Skeletal muscle tissue (tissue), 4 donors: Measurements from ENCODE around the gene CDK14. TPM values are rescaled to one million over a fixed set of nuclear protein-coding genes. Genes with fewer than 3 reads are reported as not detected.

Experiments
- H3K27ac ChIP-seq: one replicate; pipeline ENCODE4 v1.7.0; 2013; ENCODE audit warnings: mild to moderate bottlenecking, low read depth, low read length, inconsistent platforms
- H3K27me3 ChIP-seq, 3 donors: one replicate each; pipeline ENCODE4 v1.7.0; 2013; ENCODE audit warnings: low read length in 3 of 3; ENCODE audit not compliant: control insufficient read depth in 3 of 3, insufficient read depth in 3 of 3
- H3K36me3 ChIP-seq, 3 donors: one replicate each; pipeline ENCODE4 v1.7.0; 2013; ENCODE audit warnings: low read length in 3 of 3; ENCODE audit not compliant: control insufficient read depth in 3 of 3, insufficient read depth in 3 of 3
- H3K4me1 ChIP-seq, 3 donors: one replicate each; pipeline ENCODE4 v1.7.0; 2013; ENCODE audit warnings: low read length in 3 of 3, mild to moderate bottlenecking in 3 of 3; ENCODE audit not compliant: control insufficient read depth in 3 of 3, insufficient read depth in 3 of 3
- H3K4me3 ChIP-seq, 3 donors: one replicate each; pipeline ENCODE4 v1.7.0; 2013; ENCODE audit warnings: low read length in 3 of 3
- H3K9ac ChIP-seq, 3 donors: one replicate each; pipeline ENCODE4 v1.7.0; 2013; ENCODE audit warnings: low read length in 3 of 3, mild to moderate bottlenecking in 3 of 3, moderate library complexity in 2 of 3, low read depth in 1 of 3
- H3K9me3 ChIP-seq, 3 donors: one replicate each; pipeline ENCODE4 v1.7.0; 2013; ENCODE audit warnings: low read length in 3 of 3; ENCODE audit not compliant: control insufficient read depth in 3 of 3
- total RNA-seq: library from RNA; depleted of rRNA; stranded (reverse); fragments of >200 nt; gene quantifications from one replicate; pipeline ENCODE4 v1.2.3, GENCODE V29; 2014
- donor health status: Osteomylitis.

CDK14 gene
- total RNA-seq, 1 donor from 2014 or later: 25.1 TPM

GRCh38 chr7:91007371-91007770 is 411.2 kb downstream of the CDK14 start:
- Histone ChIP-seq H3K27me3 (no peaks in the 10 kb centered on the region), H3K36me3 (no peaks in the 10 kb centered on the region), H3K27ac (no peak overlapping the region), H3K4me3 (no peak overlapping the region), H3K9ac (no peak overlapping the region), H3K4me1 (no peaks in the 10 kb centered on the region), H3K9me3 (no peaks in the 10 kb centered on the region)

GRCh38 chr7:91013078-91013477 is 417.0 kb downstream of the CDK14 start:
- Histone ChIP-seq H3K27me3 (no peaks in the 10 kb centered on the region), H3K36me3 (no peaks in the 10 kb centered on the region), H3K4me3 (no peak overlapping the region), H3K9me3 (no peaks in the 10 kb centered on the region), H3K9ac (no peak overlapping the region), H3K4me1 (no peaks in the 10 kb centered on the region), H3K27ac (no peak overlapping the region)

- Histone ChIP-seq H3K36me3 (no peaks in the 10 kb centered on the region), H3K4me3 (no peak overlapping the region), H3K4me1 (no peaks in the 10 kb centered on the region), H3K9me3 (no peaks in the 10 kb centered on the region), H3K9ac (no peak overlapping the region), H3K27me3 (no peaks in the 10 kb centered on the region), H3K27ac (no peak overlapping the region)
Measured at GRCh38 chr7:91019686-91020385, 423.7 kb downstream of the CDK14 start.

DNA sequence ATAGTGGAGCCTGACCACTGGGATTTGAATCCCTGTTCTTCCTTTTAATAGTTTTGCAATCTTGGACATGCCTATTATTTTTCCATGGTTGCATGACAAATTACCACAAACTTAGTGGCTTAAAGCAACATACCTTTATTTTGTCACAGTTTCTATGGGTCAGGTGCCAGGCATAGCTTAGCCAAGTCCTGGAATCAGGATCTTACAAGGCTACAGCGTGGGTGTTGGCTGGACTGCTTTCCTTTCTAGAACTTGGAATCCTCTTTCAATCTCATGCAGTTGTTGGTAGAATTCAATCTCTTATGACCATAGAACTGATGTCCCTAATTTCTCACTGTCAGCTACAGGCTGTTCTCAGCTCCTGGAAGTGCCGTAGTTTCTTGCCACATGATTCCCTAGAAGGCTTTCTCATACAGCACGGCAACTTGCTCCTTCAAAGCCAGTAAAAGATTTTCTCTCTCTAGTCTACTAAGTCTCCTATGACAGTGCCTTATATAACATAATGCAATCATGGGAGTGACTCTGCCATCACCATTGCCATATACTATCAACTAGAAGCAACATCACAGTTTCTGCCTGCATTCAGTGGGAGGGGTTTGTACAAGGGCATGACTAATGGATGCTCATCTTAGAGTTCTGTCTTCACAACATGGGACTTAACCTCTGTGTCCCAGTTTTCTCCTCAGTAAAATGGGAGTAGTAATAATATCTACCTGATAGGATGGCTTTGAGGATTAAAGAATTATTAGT is 424.7 kb downstream of the CDK14 start:
- H3K27me3 ChIP-seq: no peaks in the 10 kb centered on the region
- no peaks in the 10 kb centered on the region for H3K4me1 ChIP-seq
- H3K9me3 ChIP-seq: no peaks in the 10 kb centered on the region
- H3K27ac ChIP-seq: no peak overlapping the region
- no peak overlapping the region for H3K4me3 ChIP-seq
- no peaks in the 10 kb centered on the region for H3K36me3 ChIP-seq
- H3K9ac ChIP-seq: no peak overlapping the region

DNA sequence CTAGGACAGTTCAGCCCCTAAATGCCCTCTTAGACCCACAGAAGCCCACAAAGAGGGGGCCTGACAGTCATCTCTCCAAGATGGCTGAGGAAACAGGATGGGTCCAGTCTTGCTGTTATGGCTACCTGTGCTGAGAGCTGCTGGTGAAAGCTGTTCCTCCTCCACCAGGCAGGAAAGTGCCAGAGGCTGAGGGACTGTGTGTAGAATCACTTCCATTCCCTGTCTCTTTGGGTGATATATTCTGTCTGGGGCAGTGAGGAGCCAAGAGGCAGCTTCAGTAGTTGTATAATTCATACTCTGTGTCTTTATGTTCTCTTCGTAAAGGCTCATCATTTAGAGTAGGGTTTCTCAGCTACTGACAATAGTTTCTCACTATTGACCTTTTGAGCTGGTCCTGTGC is 425.8 kb downstream of the CDK14 start:
- Histone ChIP-seq H3K9me3 (no peaks in the 10 kb centered on the region), H3K27ac (no peak overlapping the region), H3K36me3 (no peaks in the 10 kb centered on the region), H3K4me3 (no peak overlapping the region), H3K4me1 (no peaks in the 10 kb centered on the region), H3K9ac (no peak overlapping the region), H3K27me3 (no peaks in the 10 kb centered on the region)

DNA sequence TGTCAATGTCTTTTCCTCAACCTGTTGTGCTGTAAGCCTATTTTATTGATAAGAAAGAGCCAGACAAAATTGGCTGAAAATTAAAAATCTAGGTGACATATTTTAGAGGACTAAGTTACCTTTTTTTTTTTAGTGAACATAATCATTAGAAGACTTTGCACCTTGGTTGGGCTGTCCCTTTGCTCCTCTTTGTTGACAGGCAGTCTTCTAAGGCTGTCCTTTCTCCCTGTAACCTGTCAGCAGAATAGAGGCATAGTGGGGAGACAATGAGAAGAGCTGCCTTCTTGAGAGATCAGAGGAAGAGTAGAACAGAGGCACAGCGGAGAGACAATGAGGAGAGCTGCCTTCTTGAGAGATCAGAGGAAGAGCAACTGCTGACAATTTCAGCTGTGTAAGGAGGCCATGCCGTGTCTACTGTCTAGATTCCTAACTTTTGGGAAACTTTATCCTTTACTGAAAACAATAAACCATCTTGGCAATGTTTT is 429.8 kb downstream of the CDK14 start:
- Histone ChIP-seq H3K4me3 (no peak overlapping the region), H3K36me3 (no peaks in the 10 kb centered on the region), H3K27me3 (no peaks in the 10 kb centered on the region), H3K4me1 (no peaks in the 10 kb centered on the region), H3K9me3 (no peaks in the 10 kb centered on the region), H3K9ac (no peak overlapping the region), H3K27ac (no peak overlapping the region)

- Histone ChIP-seq H3K27me3 (no peaks in the 10 kb centered on the region), H3K36me3 (no peaks in the 10 kb centered on the region), H3K27ac (no peak overlapping the region), H3K9ac (no peak overlapping the region), H3K4me3 (no peak overlapping the region), H3K4me1 (no peaks in the 10 kb centered on the region), H3K9me3 (no peaks in the 10 kb centered on the region)
Measured at GRCh38 chr7:91029688-91030087, 433.6 kb downstream of the CDK14 start.

GRCh38 chr7:91030680-91031380 is 434.7 kb downstream of the CDK14 start:
- Histone ChIP-seq H3K9me3 (no peaks in the 10 kb centered on the region), H3K4me3 (no peak overlapping the region), H3K4me1 (no peaks in the 10 kb centered on the region), H3K9ac (no peak overlapping the region), H3K27me3 (no peaks in the 10 kb centered on the region), H3K36me3 (no peaks in the 10 kb centered on the region), H3K27ac (no peak overlapping the region)

GRCh38 chr7:91031757-91032156 is 435.6 kb downstream of the CDK14 start:
- no peaks in the 10 kb centered on the region for H3K4me1 ChIP-seq
- H3K9ac ChIP-seq: no peak overlapping the region
- H3K4me3 ChIP-seq: no peak overlapping the region
- H3K27me3 ChIP-seq: no peaks in the 10 kb centered on the region
- H3K36me3 ChIP-seq: no peaks in the 10 kb centered on the region
- H3K27ac ChIP-seq: no peak overlapping the region
- no peaks in the 10 kb centered on the region for H3K9me3 ChIP-seq

GRCh38 chr7:91033574-91033973 is 437.5 kb downstream of the CDK14 start:
- Histone ChIP-seq H3K36me3 (no peaks in the 10 kb centered on the region), H3K9ac (no peak overlapping the region), H3K27ac (no peak overlapping the region), H3K9me3 (no peaks in the 10 kb centered on the region), H3K4me3 (no peak overlapping the region), H3K4me1 (no peaks in the 10 kb centered on the region), H3K27me3 (no peaks in the 10 kb centered on the region)
